ENCODE data around the gene DUSP15. TPM values are rescaled to one million over a fixed set of nuclear protein-coding genes. Genes with fewer than 3 reads are reported as not detected.

Gene DUSP15
- polyA plus RNA-seq, 1 donor (not counting 4 experiments of a cell fraction or from before 2014, with no cell fraction given) = not detected

GRCh38 chr20:31811198-31811597 lies 59.1 kb downstream of the DUSP15 start:
- Histone ChIP-seq H3K4me1 (ENCODE audit: control insufficient read depth, extremely low read depth, insufficient read depth, low read length) (peaks cover 5% of the 10 kb centered on the region), H4K20me1 (ENCODE audit: control insufficient read depth, extremely low read depth, insufficient read depth, low read length) (peaks cover 2% of the 10 kb centered on the region), H3K9me3 (ENCODE audit: control insufficient read depth, low read depth, low read length) (no peaks in the 10 kb centered on the region), H3K9ac (ENCODE audit: control insufficient read depth, extremely low read depth, insufficient read depth, low read length) (no peak overlapping the region), H3K9me1 (ENCODE audit: control insufficient read depth, extremely low read depth, insufficient read depth, low read length) (peaks cover 2% of the 10 kb centered on the region), H2AFZ (ENCODE audit: control insufficient read depth, low read length) (no peak overlapping the region), H3K79me2 (ENCODE audit: control insufficient read depth, insufficient read depth, low read length) (no peaks in the 10 kb centered on the region), H3K4me2 (ENCODE audit: control insufficient read depth, extremely low read depth, insufficient read depth, low read depth, low read length) (no peak overlapping the region), H3K36me3 (ENCODE audit: control insufficient read depth in 2 of 2, extremely low read depth in 1 of 2, insufficient read depth in 2 of 2, low read length in 2 of 2) (peaks cover 0 to 2% of the 10 kb centered on the region in 2 experiments), H3K27ac (ENCODE audit: control insufficient read depth, insufficient read depth, low read length) (no peak overlapping the region), H3K4me3 (ENCODE audit: control insufficient read depth in 2 of 3, extremely low read depth in 1 of 3, insufficient read depth in 2 of 3, low read depth in 1 of 3, low read length in 3 of 3) (no peak overlapping the region), H3K27me3 (ENCODE audit: control insufficient read depth, extremely low read depth, insufficient read depth, low read length) (no peaks in the 10 kb centered on the region)
- DNase-seq (ENCODE audit: low read depth, low spot score) = no peak
- no peak for FAIRE-seq
- TF ChIP-seq CTCF (optimal IDR thresholded peaks at IDR 0.05 in 1 of 3, IDR thresholded peaks at IDR 0.05 in 1 of 3, conservative IDR thresholded peaks at IDR 0.05 in 1 of 3; ENCODE audit: extremely low read depth in 1 of 3, insufficient read depth in 2 of 3, low read length in 3 of 3) (no peak), EZH2 (IDR thresholded peaks at IDR 0.05; ENCODE audit: low read length) (no peak)
- dilution Hi-C loops (cut with MboI; ENCODE audit: extremely low pct_ligation_motif_present, low sequenced_read_pairs) = no loop called here

Small RNA genes within 50 kb of the gene (small RNA-seq; reads per million reads assigned to genes)
- 0.74 to 2.8 (median 1.0) reads per million in 3 experiments for gene RNU1-94P (ENCODE audit: insufficient read length in 3 of 3, low read depth in 3 of 3, low replicate concordance in 1 of 3)

Other genes with a start within 250 kb of the DUSP15 start
- gene COX4I2, start 232.6 kb downstream of the DUSP15 start, polyA plus RNA-seq = not detected in 3 replicates
- 90.0 to 142 TPM (median 109 TPM) in 3 replicates for gene BCL2L1, start 147.7 kb downstream of the DUSP15 start, polyA plus RNA-seq
- 7.1 to 32.5 TPM (median 31.5 TPM) in 3 replicates for gene TPX2, start 131.2 kb downstream of the DUSP15 start, polyA plus RNA-seq
- gene MYLK2, start 51.2 kb downstream of the DUSP15 start, polyA plus RNA-seq = 0.02 to 0.05 TPM in 2 of 3 replicates, not detected in the other
- gene FOXS1, start 24.9 kb downstream of the DUSP15 start, polyA plus RNA-seq = not detected in 3 replicates
- gene TTLL9, start 107 bp upstream of the DUSP15 start, polyA plus RNA-seq = 0.10 to 0.13 TPM in 2 of 3 replicates, not detected in the other
- gene PDRG1, start 81.5 kb upstream of the DUSP15 start, polyA plus RNA-seq = 15.3 to 17.5 TPM (median 15.7 TPM) in 3 replicates
- not detected in 3 replicates for gene XKR7, start 97.6 kb upstream of the DUSP15 start, polyA plus RNA-seq
- not detected in 3 replicates for gene CCM2L, start 139.9 kb upstream of the DUSP15 start, polyA plus RNA-seq
- gene HCK, start 181.7 kb upstream of the DUSP15 start, polyA plus RNA-seq = 0.03 TPM in 1 of 3 replicates, not detected in the others
- gene TM9SF4, start 239.2 kb upstream of the DUSP15 start, polyA plus RNA-seq = 49.4 to 65.5 TPM (median 62.2 TPM) in 3 replicates

Measured in keratinocyte (primary cell).